Ramos (cell line): ENCODE measurements around the gene C2CD2L.
"Not testable (repeated sequence)": the region's sequence is repeated elsewhere in the genome, so short reads cannot be mapped to it uniquely, and the experiment has no call there.

Experiments used
- in situ Hi-C: fragments of 300-500 bp; cut with MboI; formaldehyde crosslinking; loops from one replicate; pipeline ENCODE4 v1.14.3; 2022; ENCODE audit warnings: low sequenced_read_pairs; ENCODE audit not compliant: unreplicated experiment

Gene C2CD2L

GRCh38 chr11:119112314-119113020 is 5.3 kb downstream of the C2CD2L start:
- in situ Hi-C loops, result no loop called here

GRCh38 chr11:119113716-119114115 is 6.6 kb downstream of the C2CD2L start:
- in situ Hi-C loops, result no loop called here

- in situ Hi-C loops, result no loop called here
These were observed 7.2 kb downstream of the C2CD2L start for GRCh38 chr11:119114351-119114750.

DNA sequence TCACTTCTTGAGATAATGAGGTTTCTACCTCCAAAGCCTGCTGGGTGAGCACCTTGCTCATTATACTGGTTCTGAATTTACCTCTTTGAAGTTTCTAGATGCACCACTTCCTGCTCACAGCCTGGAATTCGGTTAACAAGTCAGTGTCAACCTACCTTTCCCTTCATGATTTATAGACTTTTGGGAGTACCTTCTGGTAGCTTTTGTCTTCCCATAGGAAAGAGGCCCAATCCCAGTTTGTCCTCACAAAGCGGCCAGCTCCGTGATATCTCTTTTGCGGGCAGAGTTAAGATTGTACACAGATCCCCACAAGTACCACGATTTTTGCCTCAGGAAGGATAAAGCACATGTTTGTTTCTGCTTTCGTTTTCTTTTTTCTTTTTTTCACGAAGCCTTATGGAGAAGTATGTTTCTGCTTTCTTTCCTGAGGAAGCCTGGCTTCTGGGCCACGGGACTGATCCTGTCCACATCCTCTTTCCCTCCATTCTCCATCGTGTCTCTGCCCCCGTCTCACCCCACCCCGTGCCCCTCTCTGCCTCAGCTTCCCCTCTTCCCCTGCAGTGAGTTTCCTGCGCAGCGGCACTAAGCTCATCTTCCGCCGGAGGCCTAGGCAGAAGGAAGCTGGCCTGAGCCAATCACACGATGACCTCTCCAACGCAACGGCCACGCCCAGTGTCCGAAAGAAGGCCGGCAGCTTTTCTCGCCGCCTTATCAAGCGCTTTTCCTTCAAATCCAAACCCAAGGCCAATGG is 8.5 kb downstream of the C2CD2L start:
- in situ Hi-C loops, result no loop called here

GRCh38 chr11:119116235-119116594 is 9.1 kb downstream of the C2CD2L start:
- in situ Hi-C loops, result no loop called here

- in situ Hi-C loops, result no loop called here
These were observed 9.5 kb downstream of the C2CD2L start for GRCh38 chr11:119116601-119117000.

DNA sequence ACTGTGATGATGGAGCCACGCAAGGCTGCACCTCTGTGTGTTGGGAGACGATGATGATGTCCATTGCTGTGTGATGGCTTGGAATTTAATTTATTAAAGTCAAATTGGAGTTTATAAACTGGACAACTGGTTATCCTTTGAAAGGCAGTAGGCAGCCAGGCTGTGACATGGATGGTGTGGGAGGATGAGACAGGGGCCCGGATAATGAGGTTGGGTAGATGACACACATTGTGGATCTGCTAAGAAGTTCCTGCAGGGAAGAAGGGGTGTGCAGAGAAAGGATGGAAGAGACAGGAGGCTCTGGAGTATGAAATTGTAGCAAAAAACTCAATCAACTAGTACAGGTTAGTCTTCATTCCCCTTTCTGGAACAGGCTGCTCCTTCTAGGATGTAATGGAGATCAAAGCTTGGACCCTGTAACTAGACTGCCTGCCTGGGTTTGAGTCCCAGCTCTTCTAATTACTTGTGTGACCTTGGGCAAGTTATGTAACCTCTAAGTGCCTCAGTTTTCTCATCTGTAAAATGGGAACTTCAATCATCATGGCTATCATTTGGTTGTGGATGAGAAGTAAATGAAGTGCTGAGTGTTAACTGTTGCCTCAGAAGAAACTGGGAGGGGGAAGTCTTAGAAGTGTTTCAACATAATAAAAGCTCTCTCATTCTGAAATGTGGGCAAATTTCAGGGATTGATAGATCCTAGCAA is 10.0 kb downstream of the C2CD2L start:
- in situ Hi-C loops, result no loop called here

- in situ Hi-C loops, result no loop called here
These were observed 11.1 kb downstream of the C2CD2L start for GRCh38 chr11:119118227-119118626.

GRCh38 chr11:119118946-119119345 is 11.8 kb downstream of the C2CD2L start:
- in situ Hi-C loops, result no loop called here

- in situ Hi-C loops, result no loop called here
These were observed 13.5 kb downstream of the C2CD2L start for GRCh38 chr11:119120639-119121007.

DNA sequence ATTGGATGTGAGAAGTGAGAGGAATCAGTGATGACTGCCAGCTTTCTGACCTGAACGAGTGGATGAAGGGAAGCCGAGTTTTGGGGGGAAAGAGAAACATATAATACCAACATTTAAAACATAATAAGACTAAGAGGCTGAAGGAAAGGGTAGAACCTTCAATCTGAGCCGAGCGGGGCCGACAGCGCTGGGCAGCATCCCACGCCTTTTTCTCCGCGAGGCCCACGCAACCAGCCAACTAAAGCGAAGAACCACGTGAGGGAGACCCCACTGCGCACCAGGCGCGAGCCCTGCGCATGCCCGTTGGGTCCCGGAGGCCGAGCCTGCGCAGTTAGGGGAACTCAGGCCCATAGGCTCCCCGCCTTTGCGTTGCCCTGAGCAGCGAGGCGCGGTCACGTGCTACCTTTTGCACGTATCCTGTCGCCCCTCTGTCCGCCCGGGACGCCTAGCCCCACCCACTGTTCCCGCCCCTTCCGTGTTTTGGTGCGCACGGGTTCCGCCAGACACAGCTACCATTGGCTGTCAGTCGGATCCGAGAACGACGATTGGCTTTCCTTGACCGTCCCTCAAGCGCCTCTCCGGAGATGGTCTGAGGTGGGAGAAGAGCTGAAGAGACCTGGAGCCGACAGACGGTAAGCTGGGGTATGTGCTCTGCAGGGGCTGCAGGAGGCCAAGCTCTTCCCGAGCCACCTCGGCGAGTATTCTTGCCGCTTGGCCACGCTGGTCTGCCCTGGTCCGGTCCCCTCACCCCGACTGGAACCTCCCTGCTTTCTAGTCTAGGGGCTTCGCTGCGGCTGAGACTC is 14.1 kb downstream of the C2CD2L start, which contains the start of gene HINFP:
TSS of gene HINFP (plus strand) at position 573 of the 803 bp plus-strand sequence. CDS start 5,365 bp downstream, outside the sequence.
- in situ Hi-C loops, result no loop called here

DNA sequence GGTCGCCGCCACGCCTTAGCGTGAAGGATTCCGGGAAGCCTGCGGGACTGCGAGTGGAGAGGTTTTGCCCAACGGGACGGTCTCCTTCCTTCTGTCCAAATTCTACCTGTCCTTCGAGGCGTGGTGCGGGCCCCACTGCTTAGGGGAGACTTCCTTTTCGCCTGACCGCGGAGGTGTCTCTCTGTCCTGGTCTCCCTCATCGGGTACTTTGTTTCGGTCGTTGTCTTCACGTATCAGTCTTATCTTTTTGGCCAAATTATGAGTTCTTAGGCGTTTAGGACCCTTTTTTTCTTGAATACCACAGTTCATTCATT is 14.6 kb downstream of the C2CD2L start:
- in situ Hi-C loops, result no loop called here

DNA sequence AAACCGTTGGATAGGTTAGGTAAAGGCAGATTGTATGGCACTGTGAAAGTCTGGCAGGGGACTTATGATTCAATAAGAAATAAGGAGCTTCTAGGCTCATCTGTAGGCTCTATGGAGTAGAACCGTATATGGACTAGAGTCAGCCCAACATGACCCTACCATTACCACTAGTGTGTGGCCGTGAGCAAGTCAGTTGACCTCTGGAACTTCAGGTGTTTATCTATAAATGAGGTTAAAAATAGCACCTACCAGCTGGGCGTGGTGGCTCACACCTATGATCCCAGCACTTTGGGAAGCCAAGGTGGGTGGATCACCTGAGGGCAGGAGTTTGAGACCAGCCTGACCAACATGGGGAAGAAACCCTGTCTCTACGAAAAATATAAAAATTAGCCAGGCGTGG is 18.7 kb downstream of the C2CD2L start:
- in situ Hi-C loops, result no loop called here

DNA sequence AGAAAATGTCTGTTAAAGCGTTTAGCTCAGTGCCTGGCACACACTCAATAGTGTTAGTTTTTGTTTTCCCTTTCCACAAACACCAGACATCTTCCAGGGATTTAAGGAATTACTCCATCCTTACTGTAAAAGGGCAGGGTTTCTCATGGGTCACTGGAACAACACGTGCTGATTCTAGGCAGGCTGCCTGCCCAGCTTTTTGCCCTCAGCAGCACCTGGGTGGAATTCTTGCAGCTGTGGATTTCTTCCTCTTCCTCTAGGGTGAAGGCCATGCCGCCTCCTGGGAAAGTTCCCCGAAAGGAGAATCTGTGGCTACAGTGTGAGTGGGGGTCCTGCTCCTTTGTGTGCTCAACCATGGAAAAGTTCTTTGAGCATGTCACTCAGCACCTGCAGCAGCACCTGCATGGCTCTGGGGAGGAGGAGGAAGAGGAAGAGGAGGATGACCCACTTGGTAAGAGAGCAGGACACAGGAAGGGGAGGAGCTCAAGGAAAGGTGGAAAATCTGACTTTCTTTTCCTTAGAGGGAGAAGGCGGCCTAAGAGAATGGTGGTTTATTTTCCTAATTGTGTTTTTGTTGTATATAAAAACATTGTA is 19.6 kb downstream of the C2CD2L start:
- in situ Hi-C loops, result no loop called here

DNA sequence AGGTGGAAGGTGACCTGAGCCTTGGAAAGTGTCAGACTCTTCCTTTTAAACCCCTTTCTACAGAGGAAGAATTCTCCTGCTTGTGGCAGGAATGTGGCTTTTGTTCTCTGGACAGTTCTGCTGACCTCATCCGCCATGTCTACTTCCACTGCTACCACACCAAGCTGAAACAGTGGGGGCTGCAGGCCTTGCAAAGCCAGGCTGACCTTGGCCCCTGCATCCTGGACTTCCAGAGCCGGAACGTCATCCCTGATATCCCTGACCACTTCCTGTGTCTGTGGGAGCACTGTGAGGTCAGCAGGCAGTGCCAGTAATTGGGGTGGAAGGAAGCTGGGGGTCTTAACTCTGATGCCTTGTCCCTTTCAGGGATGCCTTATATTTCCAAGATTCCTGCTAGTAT is 23.5 kb downstream of the C2CD2L start:
- in situ Hi-C loops, result no loop called here

GRCh38 chr11:119134389-119134978 is 27.3 kb downstream of the C2CD2L start:
- in situ Hi-C loops, result no loop called here

DNA sequence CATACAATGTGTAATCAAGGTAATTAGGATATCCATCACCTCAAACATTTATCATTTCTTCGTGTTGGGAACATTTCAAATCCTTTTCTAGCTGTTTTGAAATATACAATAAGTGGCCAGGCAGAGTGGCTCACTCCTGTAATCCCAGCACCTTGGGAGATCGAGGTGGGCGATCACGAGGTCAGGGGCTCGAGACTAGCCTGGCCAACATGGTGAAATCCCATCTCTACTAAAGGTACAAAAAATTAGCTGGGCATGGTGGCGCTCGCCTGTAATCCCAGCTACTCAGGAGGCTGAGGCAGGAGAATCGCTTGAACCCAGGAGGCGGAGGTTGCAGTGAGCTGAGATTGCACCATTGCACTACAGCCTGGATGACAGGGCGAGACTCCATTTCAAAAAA is 32.1 kb downstream of the C2CD2L start:
- in situ Hi-C loops, result not testable (repeated sequence)

- in situ Hi-C loops, result no loop called here
These were observed 37.8 kb downstream of the C2CD2L start for GRCh38 chr11:119144825-119145486.

DNA sequence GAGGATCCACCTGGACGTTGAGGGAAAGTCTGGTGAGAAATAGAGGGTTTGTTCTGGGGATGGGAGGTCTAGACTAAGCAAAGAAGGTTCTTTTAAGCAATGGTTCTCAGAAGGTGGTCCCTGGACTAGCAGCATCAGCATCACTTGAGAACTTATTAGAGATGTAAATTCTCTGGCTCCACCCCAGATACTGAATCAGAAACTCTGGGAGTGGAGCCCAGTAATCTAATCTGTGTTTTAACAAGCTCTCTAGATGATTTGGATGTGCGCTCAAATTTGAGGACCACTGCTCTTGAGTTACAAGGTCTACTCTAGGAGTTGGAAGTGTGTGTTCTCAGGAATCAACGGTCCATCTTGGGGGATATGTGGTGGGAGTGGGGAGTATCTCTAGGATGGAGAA is 38.4 kb downstream of the C2CD2L start:
- in situ Hi-C loops, result no loop called here
